CD4-positive, alpha-beta T cell (primary cell): ENCODE data around the gene SOX8. TPM values are rescaled to one million over a fixed set of nuclear protein-coding genes. Genes with fewer than 3 reads are reported as not detected.

ENCODE experiments used
- ATAC-seq: fragments of 200-7000 bp; cut with Tn5 transposase; one replicate; pipeline ENCODE4 v1.10.0; 2022; ENCODE audit warnings: mild to moderate bottlenecking; ENCODE audit not compliant: poor library complexity
- CTCF ChIA-PET: fragments of 350-600 bp; sonication (Branson Sonifier 250); formaldehyde crosslinking; loops from one replicate; lab custom pipeline; 2021; ENCODE audit warnings: antibody characterized with exemption, inconsistent platforms; lab: Charles Lee
- POLR2A ChIA-PET: fragments of 350-600 bp; sonication (Branson Sonifier 250); formaldehyde crosslinking; loops from one replicate; lab custom pipeline; 2021; ENCODE audit warnings: antibody characterized with exemption, inconsistent platforms; lab: Charles Lee
- DNase-seq, 14 experiments: peaks; one replicate each; pipeline ENCODE4 v3.0.0-alpha.2; 2013 to 2020; ENCODE audit warnings: mixed read lengths in 2 of 14
- H3K27ac ChIP-seq, 2 donors: one replicate each; pipeline versions ENCODE4 v1.5.1 to v1.7.0; 2013; ENCODE audit warnings: low read length in 2 of 2, low read depth in 1 of 2, mild to moderate bottlenecking in 1 of 2
- H3K27me3 ChIP-seq, 2 experiments: 1 replicate in 1 of 2; 2 replicates in 1 of 2; pipeline versions ENCODE4 v1.6.1 to v1.7.0; 2013; ENCODE audit warnings: low read length in 2 of 2, control low read depth in 1 of 2, mild to moderate bottlenecking in 1 of 2, moderate library complexity in 1 of 2; ENCODE audit not compliant: insufficient read depth in 2 of 2, control insufficient read depth in 1 of 2
- H3K36me3 ChIP-seq: one replicate; pipeline ENCODE4 v1.6.1; 2013; ENCODE audit warnings: low read length, control low read depth; ENCODE audit not compliant: insufficient read depth
- H3K4me1 ChIP-seq: one replicate; pipeline ENCODE4 v1.6.1; 2013; ENCODE audit warnings: low read length, control low read depth; ENCODE audit not compliant: insufficient read depth
- H3K4me3 ChIP-seq: one replicate; pipeline ENCODE4 v1.5.1; 2013; ENCODE audit warnings: mild to moderate bottlenecking, low read length, moderate library complexity
- H3K9me3 ChIP-seq, 2 experiments: 1 replicate in 1 of 2; 2 replicates in 1 of 2; pipeline versions ENCODE4 v1.6.1 to v1.7.0; 2013; ENCODE audit warnings: low read length in 2 of 2, mild to moderate bottlenecking in 2 of 2, control low read depth in 1 of 2, moderate library complexity in 1 of 2; ENCODE audit not compliant: control insufficient read depth in 1 of 2, insufficient read depth in 1 of 2
- H3K27ac Mint-ChIP-seq: one replicate; pipeline ENCODE4 v1.8.0; 2020; ENCODE audit warnings: mixed read lengths
- H3K27me3 Mint-ChIP-seq: one replicate; pipeline ENCODE4 v1.8.0; 2021; ENCODE audit warnings: mixed read lengths
- H3K36me3 Mint-ChIP-seq: one replicate; pipeline ENCODE4 v1.8.0; 2021; ENCODE audit warnings: low read depth, mixed read lengths
- H3K4me1 Mint-ChIP-seq: one replicate; pipeline ENCODE4 v1.8.0; 2021; ENCODE audit warnings: low read depth, mixed read lengths
- H3K4me3 Mint-ChIP-seq: one replicate; pipeline ENCODE4 v1.8.0; 2020; ENCODE audit warnings: mild to moderate bottlenecking, mixed read lengths
- H3K9me3 Mint-ChIP-seq: one replicate; pipeline ENCODE4 v1.8.0; 2020; ENCODE audit warnings: mixed read lengths
- CTCF ChIP-seq: fragments of 200-600 bp; IDR thresholded peaks from one replicate; pipeline ENCODE4 v1.8.0; 2022; ENCODE audit warnings: antibody characterized with exemption, mild to moderate bottlenecking
- intact Hi-C, 2 experiments: fragments of 100-400 bp; cut with DNase I in 1 of 2; cut with micrococcal nuclease in 1 of 2; formaldehyde crosslinking; loops; one replicate each; pipeline versions ENCODE4 v1.15.1 to v1.9.0; 2023 to 2025; cut with DNase I, micrococcal nuclease
- total RNA-seq, 174 experiments: library from RNA in 2 of 174; stranded (reverse) in 2 of 174; gene quantifications; one replicate each; pipeline ENCODE4 v1.2.3 and lab custom pipeline; 2021 to 2026

Gene SOX8
- total RNA-seq, 2 experiments from 2014 or later, result 1.4 to 2.3 TPM

- Histone ChIP-seq H3K4me3 (no peak overlapping the region), H3K4me1 (no peaks in the 10 kb centered on the region), H3K27me3 (peaks cover 0 to 10% of the 10 kb centered on the region in 2 experiments), H3K27ac (no peak overlapping the region), H3K36me3 (no peaks in the 10 kb centered on the region), H3K9me3 (peaks cover 0 to 14% of the 10 kb centered on the region in 2 experiments)
- ATAC-seq, result no peak
- no peak for TF ChIP-seq CTCF
- H3K27ac Mint-ChIP-seq, result no peak overlapping the region
- H3K9me3 Mint-ChIP-seq, result no peaks in the 10 kb centered on the region
- ChIA-PET CTCF (no interaction called here), POLR2A (no interaction called here)
- no peaks in the 10 kb centered on the region for H3K36me3 Mint-ChIP-seq
- H3K27me3 Mint-ChIP-seq, result peaks cover 4% of the 10 kb centered on the region
- DNase-seq, result no peak
- intact Hi-C loops, result no loop called here
- no peaks in the 10 kb centered on the region for H3K4me1 Mint-ChIP-seq
- H3K4me3 Mint-ChIP-seq, result no peak overlapping the region
These were observed 44.6 kb downstream of the SOX8 start for GRCh38 chr16:1026057-1026783.

- CTCF ChIA-PET, result no interaction called here
These were observed 45.4 kb downstream of the SOX8 start for GRCh38 chr16:1026784-1027500.

GRCh38 chr16:1027501-1027815 lies 45.9 kb downstream of the SOX8 start:
- H3K27ac ChIP-seq, result no peak overlapping the region
- intact Hi-C loops, result no loop called here
- peaks cover 4% of the 10 kb centered on the region for H3K27me3 Mint-ChIP-seq
- H3K36me3 Mint-ChIP-seq, result no peaks in the 10 kb centered on the region
- H3K9me3 ChIP-seq, result peaks cover 0 to 17% of the 10 kb centered on the region in 2 experiments
- POLR2A ChIA-PET, result no interaction called here
- DNase-seq, result no peak
- H3K4me1 ChIP-seq, result no peaks in the 10 kb centered on the region
- no peaks in the 10 kb centered on the region for H3K4me1 Mint-ChIP-seq
- TF ChIP-seq CTCF, result no peak
- H3K27ac Mint-ChIP-seq, result no peak overlapping the region
- no peak for ATAC-seq
- no peaks in the 10 kb centered on the region for H3K9me3 Mint-ChIP-seq
- peaks cover 0 to 10% of the 10 kb centered on the region in 2 experiments for H3K27me3 ChIP-seq
- no peak overlapping the region for H3K4me3 ChIP-seq
- no peak overlapping the region for H3K4me3 Mint-ChIP-seq
- CTCF ChIA-PET, result no interaction called here
- no peaks in the 10 kb centered on the region for H3K36me3 ChIP-seq

More at GRCh38 chr16:1026784-1027500, 45.4 kb downstream of the SOX8 start:
- peaks cover 0 to 10% of the 10 kb centered on the region in 2 experiments for H3K27me3 ChIP-seq
- no peak overlapping the region for H3K4me3 ChIP-seq
- no peak for DNase-seq
- H3K36me3 Mint-ChIP-seq, result no peaks in the 10 kb centered on the region
- no peaks in the 10 kb centered on the region for H3K9me3 Mint-ChIP-seq
- TF ChIP-seq CTCF, result no peak
- H3K27ac Mint-ChIP-seq, result no peak overlapping the region
- no peak overlapping the region for H3K4me3 Mint-ChIP-seq
- POLR2A ChIA-PET, result no interaction called here
- ATAC-seq, result no peak
- H3K4me1 ChIP-seq, result no peaks in the 10 kb centered on the region
- intact Hi-C loops, result no loop called here
- H3K36me3 ChIP-seq, result no peaks in the 10 kb centered on the region
- peaks cover 4% of the 10 kb centered on the region for H3K27me3 Mint-ChIP-seq
- no peaks in the 10 kb centered on the region for H3K4me1 Mint-ChIP-seq
- peaks cover 0 to 17% of the 10 kb centered on the region in 2 experiments for H3K9me3 ChIP-seq
- H3K27ac ChIP-seq, result no peak overlapping the region
